Vagina (tissue), 2 donors: ENCODE data around the gene DNAAF9.
A peak's percentile ranks its signal among the peaks of the same experiment; 100 is the strongest.

Source experiments
- POLR2A ChIP-seq, 2 donors: fragments of 450-650 bp; IDR thresholded peaks; one replicate each; pipeline ENCODE4 v1.6.1; 2017; ENCODE audit warnings: antibody characterized with exemption in 2 of 2, mild to moderate bottlenecking in 2 of 2, moderate library complexity in 2 of 2
- POLR2AphosphoS5 ChIP-seq, 2 donors: sonication (generic); formaldehyde crosslinking; IDR thresholded peaks; one replicate each; pipeline ENCODE4 v1.9.0; 2017; ENCODE audit warnings: antibody characterized with exemption in 2 of 2, mild to moderate bottlenecking in 2 of 2, low read depth in 1 of 2; ENCODE audit not compliant: insufficient read depth in 1 of 2
- TF ChIP-seq, protein P1 (sequence below), 3 experiments: fragments of 450-650 bp in 2 of 3; fragments of 200-600 bp in 1 of 3; sonication (generic) in 1 of 3; IDR thresholded peaks; one replicate each; pipeline ENCODE4 v1.5.1; 2017 to 2019; ENCODE audit warnings: antibody characterized with exemption in 3 of 3, mild to moderate bottlenecking in 2 of 3, moderate library complexity in 2 of 3

DNA sequence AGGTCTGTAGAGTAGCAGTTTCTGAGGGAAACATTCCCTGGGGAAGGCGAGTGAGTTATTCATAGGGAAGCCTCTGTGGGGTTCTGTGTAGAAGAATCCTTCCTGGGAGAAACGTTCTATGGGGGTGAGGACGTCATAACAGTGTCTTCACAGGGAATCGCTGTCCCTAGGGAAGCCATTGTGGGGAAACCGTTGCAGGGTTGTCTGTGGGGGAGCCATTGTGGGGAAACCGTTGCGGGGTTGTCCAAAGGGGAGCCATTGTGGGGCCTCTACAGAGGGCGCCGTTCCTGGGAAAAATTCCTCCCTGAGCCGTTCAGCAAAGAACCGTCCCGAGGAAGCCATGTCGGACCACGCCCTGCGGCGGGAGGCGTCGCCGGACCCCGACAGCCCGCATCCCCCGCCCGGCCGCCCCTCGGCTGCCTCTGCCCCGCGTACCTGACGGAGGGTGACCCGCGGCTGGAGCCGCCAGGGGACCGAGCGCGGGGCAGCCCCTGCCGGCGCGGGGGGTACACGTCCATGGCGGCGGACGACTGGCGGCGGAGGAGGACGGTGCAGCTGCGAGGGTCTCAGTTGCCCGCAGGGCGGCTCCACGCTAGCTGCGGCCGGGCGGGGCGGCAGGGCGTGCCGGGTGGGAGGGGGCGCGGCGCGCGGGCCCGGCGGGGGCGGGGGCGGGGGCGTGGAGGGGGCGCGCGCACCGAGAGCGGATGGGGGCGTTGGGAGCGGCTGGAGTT, at the start of gene DNAAF9:
- TF ChIP-seq, protein P1, sequence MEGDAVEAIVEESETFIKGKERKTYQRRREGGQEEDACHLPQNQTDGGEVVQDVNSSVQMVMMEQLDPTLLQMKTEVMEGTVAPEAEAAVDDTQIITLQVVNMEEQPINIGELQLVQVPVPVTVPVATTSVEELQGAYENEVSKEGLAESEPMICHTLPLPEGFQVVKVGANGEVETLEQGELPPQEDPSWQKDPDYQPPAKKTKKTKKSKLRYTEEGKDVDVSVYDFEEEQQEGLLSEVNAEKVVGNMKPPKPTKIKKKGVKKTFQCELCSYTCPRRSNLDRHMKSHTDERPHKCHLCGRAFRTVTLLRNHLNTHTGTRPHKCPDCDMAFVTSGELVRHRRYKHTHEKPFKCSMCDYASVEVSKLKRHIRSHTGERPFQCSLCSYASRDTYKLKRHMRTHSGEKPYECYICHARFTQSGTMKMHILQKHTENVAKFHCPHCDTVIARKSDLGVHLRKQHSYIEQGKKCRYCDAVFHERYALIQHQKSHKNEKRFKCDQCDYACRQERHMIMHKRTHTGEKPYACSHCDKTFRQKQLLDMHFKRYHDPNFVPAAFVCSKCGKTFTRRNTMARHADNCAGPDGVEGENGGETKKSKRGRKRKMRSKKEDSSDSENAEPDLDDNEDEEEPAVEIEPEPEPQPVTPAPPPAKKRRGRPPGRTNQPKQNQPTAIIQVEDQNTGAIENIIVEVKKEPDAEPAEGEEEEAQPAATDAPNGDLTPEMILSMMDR (IDR thresholded peaks at IDR 0.05), result peak in 1 of 3 experiments; percentile 31
- TF ChIP-seq POLR2AphosphoS5 (IDR thresholded peaks at IDR 0.05; ENCODE audit: insufficient read depth in 1 of 2, low read depth in 1 of 2) (no peak), POLR2A (IDR thresholded peaks at IDR 0.05) (no peak)
